RWPE1 (cell line): ENCODE results near the gene MUC12.

ENCODE experiments used
- CTCF ChIA-PET: fragments of 350-600 bp; sonication (Branson Sonifier 250); formaldehyde crosslinking; extraction: SDS; loops from one replicate; lab custom pipeline; 2021; lab: Yijun Ruan, JAX
- POLR2A ChIA-PET: fragments of 400-600 bp; formaldehyde crosslinking; extraction: SDS; loops from one replicate; lab custom pipeline; 2020; ENCODE audit warnings: antibody characterized with exemption; ENCODE audit not compliant: low non-redundant PET; lab: Yijun Ruan, JAX
- DNase-seq: peaks from one replicate; pipeline ENCODE4 v3.0.0; 2012; ENCODE audit warnings: low spot score
- H3K27ac ChIP-seq: fragments of 450-650 bp; 2 replicates; pipeline ENCODE4 v1.5.1; 2017
- CTCF ChIP-seq: fragments of 450-650 bp; conservative IDR thresholded peaks from 2 replicates; pipeline ENCODE4 v1.5.1; 2017; ENCODE audit warnings: low read depth, mild to moderate bottlenecking

Gene MUC12

GRCh38 chr7:101066141-101066832, 96.9 kb downstream of the MUC12 start:
- CTCF ChIA-PET: interaction anchor here (0.6 to 1.3 kb wide), 5 partner anchors 12 to 172 kb away, joined by 3 to 6 read pairs (median 4); partner anchors contain the start of gene ZNHIT1
- peak; percentile 41 for DNase-seq
- POLR2A ChIA-PET: no interaction called here

GRCh38 chr7:101066833-101067177, 97.4 kb downstream of the MUC12 start:
- no peak overlapping the region for H3K27ac ChIP-seq
- CTCF ChIA-PET: interaction anchor here (0.7 to 1.3 kb wide), 3 partner anchors 11 to 172 kb away, joined by 4 to 6 read pairs (median 6); no protein-coding TSS in a partner anchor
- no peak for TF ChIP-seq CTCF
- DNase-seq: no peak
- POLR2A ChIA-PET: no interaction called here

More at GRCh38 chr7:101066141-101066832, 96.9 kb downstream of the MUC12 start:
- H3K27ac ChIP-seq: peak overlapping the region; percentile 17
- no peak for TF ChIP-seq CTCF

GRCh38 chr7:101068401-101068800, 99.0 kb downstream of the MUC12 start:
- H3K27ac ChIP-seq: no peak overlapping the region
- TF ChIP-seq CTCF: no peak
- CTCF ChIA-PET: interaction anchor here (0.6 kb wide), 1 partner anchor 149 kb away, joined by 3 read pairs; no protein-coding TSS in a partner anchor
- DNase-seq: no peak
- POLR2A ChIA-PET: no interaction called here
